ENCODE results near the gene ZNF710.

Gene ZNF710

DNA sequence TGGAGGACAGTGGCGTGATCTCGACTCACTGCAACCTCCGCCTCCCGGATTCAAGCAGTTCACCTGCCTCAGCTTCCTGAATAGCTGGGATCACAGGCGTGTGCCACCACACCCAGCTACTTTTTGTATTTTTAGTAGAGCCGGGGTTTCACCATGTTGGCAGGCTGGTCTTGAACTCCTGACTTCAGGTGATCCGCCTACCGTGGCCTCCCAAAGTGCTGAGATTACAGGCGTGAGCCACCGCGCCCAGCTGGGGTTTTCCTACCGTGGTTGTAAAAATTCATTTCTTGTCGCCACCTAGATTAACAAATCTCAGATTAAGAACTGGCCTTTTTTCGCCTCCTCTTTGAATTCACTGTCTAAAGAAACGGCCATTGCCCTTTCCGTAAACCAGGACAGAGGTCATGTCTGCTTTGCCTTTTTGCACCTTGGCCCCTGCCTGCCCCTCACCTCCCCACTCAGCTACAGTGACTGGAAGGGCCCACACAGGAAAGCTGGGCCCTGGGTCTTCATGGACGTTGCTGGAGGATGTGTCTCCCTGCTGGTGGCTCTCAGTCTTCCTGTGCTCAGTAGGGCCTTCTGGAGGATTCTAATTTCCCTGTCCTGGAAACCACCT, 17.2 kb downstream of the ZNF710 start:
- no peak for DNase-seq (ENCODE audit: low read depth)

DNA sequence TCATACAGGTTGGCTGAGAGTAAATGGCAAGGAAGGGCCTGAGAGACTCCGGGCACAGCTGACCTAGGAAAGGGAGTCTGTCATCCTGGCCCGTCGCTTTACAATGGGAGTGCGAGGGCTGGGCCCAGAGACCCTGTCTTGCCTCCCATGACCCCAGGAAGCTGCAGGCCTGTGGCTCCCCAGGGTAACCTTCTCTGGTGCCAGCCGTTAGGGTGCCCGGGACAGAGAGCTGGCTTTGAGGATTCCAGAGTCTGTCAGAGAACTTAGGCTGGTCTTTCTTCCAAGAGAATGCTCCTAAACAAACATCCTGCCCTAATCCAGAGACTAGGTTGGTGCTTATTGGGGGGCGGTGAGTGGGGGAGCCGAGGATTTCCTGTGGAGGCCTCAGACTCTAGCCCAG, 18.5 kb downstream of the ZNF710 start:
- DNase-seq (ENCODE audit: low read depth), result no peak

DNA sequence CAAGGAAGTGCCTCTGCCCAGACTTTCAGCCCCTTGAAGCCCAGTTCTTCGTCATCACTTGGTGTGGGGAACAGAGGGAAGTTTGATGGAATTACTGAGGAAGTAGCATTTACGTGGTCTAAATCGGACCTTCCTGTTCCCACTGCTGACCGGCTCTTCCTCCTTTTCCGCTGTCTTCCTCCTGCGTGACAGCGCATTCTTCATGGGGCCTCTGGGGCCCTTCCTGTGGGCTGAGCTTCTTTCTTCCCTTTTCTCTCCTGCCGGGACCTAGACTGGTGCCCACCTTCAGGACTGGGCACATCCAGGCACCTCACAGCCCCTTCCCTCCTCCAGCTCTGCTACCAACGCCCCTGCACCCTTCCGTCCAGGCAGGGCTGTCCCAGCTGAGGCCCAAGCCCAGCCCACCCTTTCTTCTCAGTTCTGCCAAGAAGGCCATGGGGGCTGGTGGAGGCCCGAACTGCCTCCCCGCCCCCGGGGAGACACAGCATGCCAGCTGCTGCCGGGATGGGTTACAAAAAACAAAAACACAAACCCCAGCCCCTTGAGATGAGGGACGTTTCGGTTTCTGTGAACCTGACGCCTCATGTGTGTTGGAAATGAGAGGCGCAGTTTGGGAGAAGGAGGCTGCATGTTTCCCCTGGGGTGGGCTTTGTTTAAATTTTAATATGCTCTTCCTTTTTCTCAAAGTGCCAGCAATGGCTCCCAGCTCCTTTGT, 19.1 kb downstream of the ZNF710 start:
- no peak for DNase-seq (ENCODE audit: low read depth)

DNA sequence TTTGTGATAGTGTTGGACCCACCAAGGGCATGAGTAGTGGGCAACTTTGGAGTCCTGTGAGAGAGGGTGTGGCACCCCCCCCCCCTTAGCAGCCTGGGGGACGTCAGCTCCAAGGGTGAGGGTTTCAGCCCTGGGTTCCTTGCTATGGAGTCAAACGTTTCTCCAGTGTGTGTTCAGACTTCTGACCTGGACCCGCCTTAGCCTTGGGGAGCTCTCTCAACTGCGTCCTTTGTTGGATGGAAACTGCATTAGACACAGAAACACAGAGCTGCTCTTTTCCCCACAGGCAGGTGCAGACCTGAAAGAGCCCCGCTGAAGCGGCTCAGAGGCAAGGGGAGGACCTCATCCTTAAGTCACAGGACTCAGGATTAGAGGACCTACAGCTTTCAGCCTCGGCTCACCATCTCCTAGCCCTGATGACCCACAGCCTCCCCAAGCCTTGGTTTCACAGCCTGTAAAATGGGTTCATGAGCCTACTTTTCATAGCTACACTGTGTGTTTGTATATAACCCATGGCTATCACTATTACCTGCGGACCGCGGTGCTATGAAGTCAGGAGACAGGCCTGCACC, 19.9 kb downstream of the ZNF710 start:
- no peak for DNase-seq (ENCODE audit: low read depth)

DNA sequence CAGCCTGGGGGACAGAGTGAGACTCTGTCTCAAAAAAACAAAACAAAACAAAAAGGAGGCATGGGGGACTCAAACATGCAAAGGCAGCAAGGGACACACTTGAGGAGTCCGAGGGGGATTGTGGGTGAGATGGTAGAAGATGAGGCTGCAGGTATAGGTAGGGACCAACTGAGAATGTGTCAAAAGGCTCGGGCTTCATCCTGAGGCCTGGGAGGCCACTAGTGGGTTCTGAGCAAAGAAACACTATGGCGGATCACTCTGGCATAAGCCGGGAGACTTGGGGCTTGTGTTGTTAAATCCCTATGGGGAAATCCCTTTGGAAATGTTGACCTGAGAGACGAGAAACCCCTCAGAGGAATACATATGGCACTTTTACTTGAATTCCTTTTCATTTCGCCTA, 21.2 kb downstream of the ZNF710 start:
- DNase-seq (ENCODE audit: low read depth), result no peak

DNA sequence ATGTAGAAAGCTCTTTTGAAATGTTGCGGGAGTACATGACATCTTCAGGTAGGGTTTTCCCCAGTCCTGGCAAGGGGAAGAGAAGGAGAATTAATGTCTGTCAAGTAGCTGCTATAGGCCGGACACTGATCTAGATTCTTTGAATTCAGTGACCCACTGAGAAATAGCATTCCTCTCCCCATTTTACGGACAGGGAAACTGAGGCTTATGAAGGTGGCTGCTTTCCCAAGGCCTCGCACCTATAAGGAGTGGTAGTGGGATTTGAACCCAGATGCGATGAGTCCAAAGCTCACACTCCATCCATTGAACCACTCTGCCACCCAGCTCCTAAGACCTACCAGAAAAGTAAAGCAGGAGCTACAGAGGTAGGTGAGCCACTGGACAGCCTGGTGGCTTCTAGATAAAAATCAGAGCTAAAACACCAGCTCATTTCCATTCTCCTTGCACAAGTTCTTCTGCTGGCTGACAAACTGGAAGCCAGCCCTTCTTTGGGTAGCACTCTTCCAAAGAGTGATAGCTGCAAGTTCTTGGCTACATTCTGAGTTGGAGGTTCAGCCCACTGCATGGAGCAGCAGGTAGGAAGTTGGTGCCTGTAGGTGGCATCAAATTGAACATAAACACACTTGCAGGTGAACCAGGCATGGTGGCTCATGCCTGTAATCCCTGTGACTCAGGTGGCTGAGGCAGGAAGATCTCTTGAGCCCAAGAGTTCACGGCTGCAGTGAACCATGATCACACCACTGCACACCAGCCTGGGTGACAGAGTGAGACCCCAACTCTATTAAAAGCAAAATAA, 22.0 kb downstream of the ZNF710 start:
- no peak for DNase-seq (ENCODE audit: low read depth)

DNA sequence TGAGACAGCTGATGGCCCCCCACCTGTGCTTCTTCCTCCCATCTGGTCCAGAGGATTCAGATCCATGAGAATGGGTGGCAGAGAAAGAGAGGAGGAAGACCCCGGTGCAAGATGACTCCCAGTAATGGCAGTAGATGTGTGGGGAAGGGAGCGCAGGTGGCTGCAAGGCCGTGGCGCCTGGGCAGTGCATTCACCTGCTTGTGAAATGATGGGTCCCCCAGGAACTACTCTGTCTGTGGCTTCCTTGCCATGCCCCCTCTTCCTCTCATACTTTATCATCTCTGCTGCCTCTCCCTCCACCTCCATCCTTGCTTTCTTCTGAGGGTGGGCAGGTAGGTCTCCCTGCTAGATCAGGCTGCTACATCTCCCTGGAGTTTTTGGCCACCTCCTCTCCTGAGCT, 23.3 kb downstream of the ZNF710 start:
- no peak for DNase-seq (ENCODE audit: low read depth)

DNA sequence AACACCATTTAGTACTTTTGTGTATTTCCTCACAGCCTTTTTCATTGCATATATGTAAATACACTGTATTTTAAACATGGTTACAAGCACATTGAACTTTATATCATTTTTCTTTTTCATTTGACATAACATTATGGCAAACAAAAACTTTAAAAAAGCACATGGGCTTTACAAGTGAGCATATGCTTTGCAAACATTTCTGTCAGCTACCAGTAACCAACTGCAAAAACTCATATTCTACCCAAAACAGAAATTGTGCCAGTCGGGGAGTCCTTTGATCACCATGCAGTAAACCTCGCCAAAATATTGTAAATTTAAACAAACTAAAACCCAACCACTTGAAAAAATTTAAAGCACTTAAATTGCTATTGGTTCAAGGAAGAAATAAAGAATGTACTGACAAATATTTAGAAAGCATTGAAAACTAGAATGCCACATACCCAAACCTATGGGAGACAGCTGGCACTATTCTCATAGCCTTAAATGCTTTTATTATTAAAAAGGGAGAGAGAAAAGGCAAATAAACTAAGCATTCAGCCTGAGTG, 24.4 kb downstream of the ZNF710 start:
- no peak for DNase-seq (ENCODE audit: low read depth)

DNA sequence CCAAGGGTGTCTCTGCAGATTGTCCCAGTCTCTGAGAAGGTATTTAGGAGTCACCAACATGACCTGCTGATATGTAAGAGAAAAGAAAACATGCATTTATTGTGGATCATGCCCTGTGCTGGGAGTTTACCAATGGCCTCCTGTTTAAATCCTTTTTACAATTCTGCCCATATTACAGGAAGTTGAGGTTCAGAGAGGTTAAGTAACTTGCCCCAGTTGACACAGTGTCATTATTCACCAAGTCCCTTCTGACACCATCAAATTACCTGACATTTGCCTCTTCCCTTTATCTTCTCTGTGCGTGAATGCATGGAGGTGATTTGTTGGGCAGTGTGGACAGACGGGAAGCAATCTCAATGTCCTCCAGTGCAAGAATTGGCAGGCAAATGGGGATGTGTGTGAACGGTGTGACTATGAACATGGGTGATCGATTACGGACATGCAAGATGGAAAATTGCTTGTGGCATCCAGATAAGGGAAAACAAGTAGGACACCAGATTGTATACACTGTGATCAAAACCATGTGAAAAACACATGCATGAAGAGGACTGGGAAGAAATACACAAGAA, 27.3 kb downstream of the ZNF710 start:
- no peak for DNase-seq (ENCODE audit: low read depth)

DNA sequence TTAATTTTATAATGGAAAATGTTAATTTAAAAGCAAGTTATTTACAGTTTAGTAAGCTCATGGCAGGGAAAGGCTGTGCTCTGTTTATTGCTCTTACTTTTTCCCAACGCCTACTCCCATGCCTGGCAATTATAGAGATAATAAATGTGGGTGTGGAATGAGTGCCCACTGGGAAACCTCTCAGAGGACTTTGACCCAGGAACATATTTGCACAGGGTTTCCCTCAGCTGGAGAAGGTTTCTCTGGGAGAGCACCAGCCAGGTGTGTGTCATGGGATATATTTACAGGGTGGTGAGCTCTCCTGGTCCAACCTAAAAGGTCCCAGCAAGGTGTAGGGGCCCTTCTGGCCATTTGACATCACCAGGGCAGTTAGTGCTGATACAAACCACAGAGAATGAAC, 27.9 kb downstream of the ZNF710 start:
- DNase-seq (ENCODE audit: low read depth), result no peak

DNA sequence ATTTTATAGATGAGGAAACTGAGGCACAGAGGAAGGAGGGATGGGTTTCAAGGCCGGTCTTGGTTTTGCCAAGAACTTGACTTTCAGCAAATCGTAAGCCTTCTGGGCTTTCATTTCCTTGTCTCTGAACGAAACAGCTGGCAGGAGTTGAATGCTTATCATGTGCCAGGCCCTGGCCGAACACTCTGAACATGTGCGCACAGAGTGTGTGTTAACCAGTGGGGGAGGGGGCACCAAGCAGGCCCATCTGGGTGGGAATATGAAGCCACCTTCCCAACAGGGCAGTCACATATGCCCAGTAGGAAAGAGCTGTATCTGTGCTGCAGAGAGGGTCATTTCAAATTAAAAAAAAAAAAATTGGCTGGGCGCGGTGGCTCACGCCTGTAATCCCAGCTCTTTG, 29.3 kb downstream of the ZNF710 start:
- no peak for DNase-seq (ENCODE audit: low read depth)

DNA sequence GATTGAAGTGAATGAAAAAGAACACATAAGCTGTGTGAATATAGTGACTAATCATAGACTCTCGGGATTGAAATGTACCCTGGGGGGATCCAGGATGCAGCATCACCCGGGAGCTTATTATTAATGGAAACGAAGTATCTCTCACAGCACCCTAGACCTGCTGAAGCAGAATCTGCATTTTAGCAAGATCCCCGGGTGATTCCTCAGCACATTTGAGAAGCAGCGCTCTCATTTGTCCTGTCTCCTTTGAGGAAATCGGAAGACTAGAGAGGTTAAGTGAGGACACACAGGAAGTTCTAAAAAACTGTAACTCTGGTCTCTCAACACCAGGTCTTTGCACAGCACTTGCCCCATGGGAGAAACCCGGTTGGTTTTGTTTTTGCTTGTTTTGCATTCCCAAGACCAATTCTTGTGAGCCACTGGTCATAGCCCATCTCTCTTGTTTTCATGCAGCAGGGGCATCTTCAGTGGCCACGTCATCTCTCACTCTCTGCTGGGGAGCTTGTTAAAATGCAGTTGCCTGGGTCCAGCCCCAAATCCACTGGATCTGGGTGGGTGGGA, 30.2 kb downstream of the ZNF710 start:
- DNase-seq (ENCODE audit: low read depth), result no peak

DNA sequence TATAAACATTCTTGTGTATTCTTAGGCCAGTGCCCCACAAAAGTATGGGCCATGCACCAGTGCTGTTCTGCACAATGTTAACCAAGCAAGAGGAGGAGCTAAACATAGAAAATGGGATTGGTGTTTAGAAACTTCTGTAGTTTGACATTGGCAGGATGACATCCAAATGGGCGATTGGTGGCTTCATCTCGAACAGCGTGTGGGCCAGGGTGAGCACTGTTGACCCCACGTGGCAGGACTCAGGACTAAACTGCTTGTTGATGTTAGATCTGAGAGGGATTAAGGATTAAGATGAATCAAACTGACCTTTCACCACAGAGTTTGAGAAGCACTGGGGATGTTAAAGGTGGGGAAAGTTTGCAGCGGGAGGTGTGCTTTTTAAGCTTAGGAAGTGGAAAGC, 31.9 kb downstream of the ZNF710 start:
- DNase-seq (ENCODE audit: low read depth), result no peak

DNA sequence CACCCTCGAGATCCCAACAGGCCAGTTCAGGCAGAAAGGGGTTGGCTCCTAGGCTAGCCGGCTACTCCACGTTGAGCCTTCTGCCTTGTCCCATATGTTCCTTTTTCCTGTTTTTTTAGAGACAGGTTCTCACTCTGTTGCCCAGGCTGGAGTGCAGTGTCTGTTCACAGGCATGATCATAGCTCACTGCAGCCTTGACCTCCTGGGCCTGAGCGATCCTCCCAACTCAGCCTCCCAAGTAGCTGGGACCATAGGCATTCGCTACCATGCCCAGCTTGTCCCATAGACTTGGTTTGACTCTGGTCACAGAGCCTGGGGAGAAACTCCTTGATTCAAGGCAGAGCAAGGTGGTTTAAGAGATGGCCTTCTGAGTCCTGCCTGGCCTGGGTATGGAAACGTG, 32.3 kb downstream of the ZNF710 start:
- DNase-seq (ENCODE audit: low read depth), result no peak

DNA sequence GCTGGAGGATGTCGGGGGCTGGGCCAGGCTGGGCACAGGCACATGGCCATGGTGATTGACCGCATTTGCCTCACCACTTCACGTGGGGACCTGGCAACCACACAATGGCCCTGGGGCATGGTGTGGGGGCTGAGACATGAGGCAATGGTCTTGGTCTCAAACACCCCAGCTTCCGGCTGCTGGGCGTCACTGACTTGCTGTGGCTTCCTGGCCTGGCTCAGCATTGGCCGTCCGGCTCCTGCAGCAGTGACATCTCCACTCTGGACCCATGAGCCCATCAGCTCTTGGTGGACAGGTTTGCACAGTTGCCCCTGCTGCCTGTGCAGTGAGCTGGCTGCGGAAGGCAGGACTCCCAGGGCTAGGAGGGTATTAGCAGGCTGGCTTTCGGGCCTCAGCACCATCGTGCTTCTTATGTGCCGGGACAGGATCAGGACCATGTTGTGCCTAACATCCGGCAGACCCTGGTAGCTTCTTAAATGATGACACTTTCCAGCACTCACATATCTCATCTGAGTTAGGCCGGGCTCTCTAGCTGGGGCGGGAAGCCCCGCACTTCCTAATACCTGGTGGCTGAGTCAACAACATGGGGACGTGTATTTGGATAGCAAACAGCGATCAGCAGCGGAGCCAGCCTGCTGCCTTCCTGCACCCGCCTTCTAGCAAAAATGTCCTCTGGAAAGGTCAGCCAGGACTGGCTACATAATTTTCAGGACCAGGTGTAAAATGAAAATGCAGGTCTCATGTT, 34.1 kb downstream of the ZNF710 start:
- DNase-seq (ENCODE audit: low read depth), result peak; percentile 15

DNA sequence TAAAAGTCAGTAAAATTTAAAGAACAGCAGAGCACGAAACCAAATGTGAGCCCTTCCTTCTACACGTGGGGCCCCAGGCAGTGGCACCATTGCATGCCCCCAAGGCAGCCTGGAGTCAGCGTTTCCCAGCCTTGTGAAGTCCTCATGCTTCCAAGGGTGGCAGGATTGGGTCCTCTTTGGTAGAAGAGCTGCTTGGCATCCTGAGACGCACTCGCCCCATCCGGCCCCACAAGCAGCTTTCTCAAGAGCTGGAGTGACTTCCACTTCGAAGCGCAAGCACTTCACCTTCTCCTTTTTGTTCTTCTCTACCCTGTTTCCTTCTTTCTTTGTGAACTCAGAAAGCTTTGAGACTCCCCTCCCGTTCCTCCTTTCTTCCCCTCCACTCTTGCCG, 34.7 kb downstream of the ZNF710 start:
- no peak for DNase-seq (ENCODE audit: low read depth)

DNA sequence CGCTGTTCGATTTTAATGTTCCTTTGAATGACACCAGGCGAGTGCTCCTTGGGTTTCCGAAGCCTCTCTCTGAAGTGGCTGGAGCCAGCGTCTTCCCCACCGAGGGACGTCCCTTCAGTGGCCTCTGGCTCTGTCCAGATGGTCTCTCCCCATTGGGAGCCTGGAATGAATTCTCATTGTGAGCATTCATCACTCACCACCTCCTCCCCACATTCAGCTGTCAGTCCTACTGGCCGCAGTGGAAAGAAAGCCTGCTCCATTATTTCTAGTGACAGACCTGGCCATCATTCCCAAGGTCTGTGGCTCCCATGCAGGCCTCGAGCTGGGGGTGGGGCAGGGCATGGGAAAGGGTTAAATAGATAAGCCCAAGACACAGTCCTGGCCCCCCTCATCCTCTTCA, 35.2 kb downstream of the ZNF710 start:
- no peak for DNase-seq (ENCODE audit: low read depth)

DNA sequence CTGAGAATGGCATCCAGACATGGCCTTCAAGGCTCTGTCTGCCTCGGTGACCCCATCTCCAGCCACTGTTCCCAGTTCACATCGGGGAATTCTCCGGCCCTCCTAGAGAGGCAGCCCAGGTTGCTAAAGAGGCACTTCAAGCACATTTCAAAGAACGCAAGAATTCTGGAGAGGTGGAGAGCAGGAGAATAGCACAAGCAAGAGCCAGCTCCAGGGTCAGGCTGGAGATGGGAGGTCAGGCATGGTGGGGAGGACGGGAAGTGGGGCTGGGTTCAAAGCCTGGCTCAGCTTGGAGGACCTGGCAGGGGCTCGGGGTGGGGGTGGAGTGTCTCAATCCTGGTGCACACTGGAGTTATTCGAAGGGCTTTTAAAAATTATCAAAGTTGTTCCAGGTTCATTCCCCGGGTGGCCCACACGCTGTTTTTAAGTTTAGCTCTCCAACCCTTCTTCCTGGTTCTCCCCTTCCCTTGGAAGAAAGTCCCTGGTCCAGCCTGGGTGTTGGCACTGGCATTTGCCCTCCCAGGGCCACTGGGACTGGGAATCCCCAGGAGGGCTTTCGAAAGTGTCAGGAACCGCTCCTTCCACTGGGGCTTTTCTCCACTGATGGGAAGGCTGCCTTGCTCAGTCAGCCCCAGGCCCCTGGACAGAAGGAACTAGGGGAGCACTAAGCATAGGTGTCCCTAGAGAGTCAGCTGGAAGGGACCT, 35.8 kb downstream of the ZNF710 start:
- no peak for DNase-seq (ENCODE audit: low read depth)

DNA sequence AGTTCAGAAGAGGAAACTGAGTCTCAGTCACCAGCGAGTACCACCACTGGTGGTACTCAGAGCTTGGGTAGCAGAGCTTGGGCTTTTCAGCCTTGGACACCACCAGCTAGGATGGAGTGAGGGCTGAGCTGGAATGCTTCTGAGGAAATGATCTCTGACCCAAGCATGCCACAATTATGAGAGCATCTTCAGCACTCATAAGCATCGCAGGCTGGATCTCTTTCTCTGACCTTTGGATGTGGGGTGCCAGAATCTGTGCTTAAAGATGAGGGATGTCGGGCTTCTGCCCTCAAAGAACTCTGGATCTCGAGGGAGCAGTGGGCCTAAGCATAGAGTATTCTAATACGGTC, 36.4 kb downstream of the ZNF710 start:
- no peak for DNase-seq (ENCODE audit: low read depth)

DNA sequence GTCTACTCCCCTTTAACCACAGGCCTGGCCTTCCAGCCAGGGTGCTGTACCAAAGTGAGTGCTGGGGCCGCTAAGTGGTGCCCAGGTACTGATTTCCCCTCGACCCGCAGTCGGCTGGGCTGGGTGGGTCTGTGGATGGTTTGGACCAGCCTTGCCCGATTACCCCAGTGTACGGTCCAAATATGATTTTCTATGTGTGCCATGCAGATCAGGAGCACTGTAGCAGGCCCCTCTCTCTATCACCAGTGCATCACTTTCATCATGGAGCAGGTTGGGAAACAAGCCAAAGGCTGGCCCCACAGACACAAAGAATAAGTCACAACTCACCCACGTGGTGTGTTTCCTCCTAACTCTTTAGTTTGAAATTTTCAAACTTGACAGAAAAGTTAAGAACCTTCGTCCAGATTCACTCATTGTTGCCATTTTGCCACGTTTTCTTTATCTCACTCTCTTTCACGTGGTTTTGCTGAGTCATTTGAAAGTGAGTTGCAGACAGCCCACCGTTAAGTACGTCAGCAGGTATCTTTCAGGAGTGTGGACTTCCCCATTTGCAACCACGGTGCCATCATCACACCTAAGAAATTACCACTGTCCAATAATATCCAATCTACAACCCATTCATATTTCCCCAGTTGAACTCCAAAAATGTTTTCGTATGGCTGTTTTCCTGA, 37.0 kb downstream of the ZNF710 start:
- DNase-seq (ENCODE audit: low read depth), result no peak

Measured in stimulated activated CD8-positive, alpha-beta memory T cell treated with anti-CD3 and anti-CD28 coated beads, Interleukin-4, amount 100 ng/mL, for 24 hours (primary cell).